Suprapubic skin (tissue), 3 donors: Measurements from ENCODE around the gene AUTS2.

Experiments used
- CTCF ChIP-seq, 2 donors: fragments of 200-600 bp in 1 of 2; fragments of 450-650 bp in 1 of 2; sonication (generic) in 1 of 2; IDR thresholded peaks; one replicate each; pipeline ENCODE4 v1.5.1; 2016 to 2019; ENCODE audit warnings: antibody characterized with exemption in 2 of 2, mild to moderate bottlenecking in 1 of 2, moderate library complexity in 1 of 2
- POLR2AphosphoS5 ChIP-seq, 3 donors: sonication (generic); formaldehyde crosslinking; IDR thresholded peaks; one replicate each; pipeline ENCODE4 v1.6.1; 2017; ENCODE audit warnings: antibody characterized with exemption in 3 of 3

DNA sequence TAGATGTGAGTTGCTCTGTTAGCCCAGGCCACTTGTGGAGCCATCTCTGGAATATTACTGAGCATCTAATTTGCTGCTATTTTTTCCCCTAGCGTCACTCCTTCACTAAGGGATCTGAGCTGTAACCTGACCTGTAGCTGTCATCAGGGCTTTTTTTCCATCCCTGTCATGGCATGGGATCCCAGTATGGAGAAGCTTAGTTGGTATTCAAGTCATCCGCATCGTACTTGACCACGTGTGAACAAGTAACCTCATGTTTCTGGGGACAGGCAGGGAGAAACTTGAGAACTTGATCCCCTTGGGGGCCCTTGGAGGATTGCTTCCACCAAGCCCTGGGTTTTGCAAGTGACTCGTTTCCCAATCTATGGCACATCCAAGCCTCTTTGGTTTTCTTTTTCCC is 1059.3 kb downstream of the AUTS2 start:
- TF ChIP-seq CTCF (IDR thresholded peaks at IDR 0.05) (no peak), POLR2AphosphoS5 (IDR thresholded peaks at IDR 0.05) (no peak)
